Measurements from ENCODE around the gene RAC3. TPM values are rescaled to one million over a fixed set of nuclear protein-coding genes. Genes with fewer than 3 reads are reported as not detected.

RAC3 gene
- total RNA-seq, 4 donors from 2014 or later = 2.4 to 14.7 (median 5.4) TPM

DNA sequence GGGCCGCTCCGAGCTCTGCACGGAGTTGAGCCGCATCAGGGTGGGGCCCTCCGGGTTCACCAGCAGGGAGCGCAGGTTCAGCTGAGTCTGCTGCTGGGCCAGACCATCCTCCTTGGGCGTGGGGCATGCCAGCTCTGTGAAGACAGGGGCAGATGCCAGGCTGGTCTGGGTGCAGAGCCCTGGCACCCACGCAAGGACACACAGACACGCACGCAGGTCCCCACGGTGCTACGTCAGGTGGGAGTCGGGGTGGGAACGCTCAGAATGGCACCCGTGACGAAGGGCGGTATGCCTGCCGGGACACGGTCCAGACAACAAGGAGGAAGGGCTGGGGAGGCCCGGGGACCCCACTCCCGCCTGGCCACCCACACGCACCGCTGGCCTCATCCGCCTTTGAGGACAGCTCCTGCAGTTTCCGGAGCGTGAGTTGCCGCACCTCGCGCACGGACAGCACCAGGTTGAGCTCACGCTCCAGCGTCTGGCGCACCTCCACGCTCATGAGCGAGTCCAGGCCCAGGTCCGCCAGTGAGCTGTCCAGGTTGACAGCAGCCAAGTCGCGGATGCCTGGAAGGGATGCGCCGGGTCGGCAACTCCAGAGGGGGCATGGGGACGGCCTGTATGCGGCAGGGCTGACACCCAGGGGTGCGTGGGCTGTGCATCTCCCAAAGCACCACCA, 49.4 kb downstream of the RAC3 start:
- no peak for DNase-seq (ENCODE audit: low spot score in 2 of 2)
- no peaks in the 10 kb centered on the region for H3K27me3 ChIP-seq
- H3K36me3 ChIP-seq = peaks cover 7 to 77% (median 34%) of the 10 kb centered on the region in 3 donors
- H3K9me3 ChIP-seq = no peaks in the 10 kb centered on the region
- TF ChIP-seq EP300 (IDR thresholded peaks at IDR 0.05) = no peak
- TF ChIP-seq, protein P1, sequence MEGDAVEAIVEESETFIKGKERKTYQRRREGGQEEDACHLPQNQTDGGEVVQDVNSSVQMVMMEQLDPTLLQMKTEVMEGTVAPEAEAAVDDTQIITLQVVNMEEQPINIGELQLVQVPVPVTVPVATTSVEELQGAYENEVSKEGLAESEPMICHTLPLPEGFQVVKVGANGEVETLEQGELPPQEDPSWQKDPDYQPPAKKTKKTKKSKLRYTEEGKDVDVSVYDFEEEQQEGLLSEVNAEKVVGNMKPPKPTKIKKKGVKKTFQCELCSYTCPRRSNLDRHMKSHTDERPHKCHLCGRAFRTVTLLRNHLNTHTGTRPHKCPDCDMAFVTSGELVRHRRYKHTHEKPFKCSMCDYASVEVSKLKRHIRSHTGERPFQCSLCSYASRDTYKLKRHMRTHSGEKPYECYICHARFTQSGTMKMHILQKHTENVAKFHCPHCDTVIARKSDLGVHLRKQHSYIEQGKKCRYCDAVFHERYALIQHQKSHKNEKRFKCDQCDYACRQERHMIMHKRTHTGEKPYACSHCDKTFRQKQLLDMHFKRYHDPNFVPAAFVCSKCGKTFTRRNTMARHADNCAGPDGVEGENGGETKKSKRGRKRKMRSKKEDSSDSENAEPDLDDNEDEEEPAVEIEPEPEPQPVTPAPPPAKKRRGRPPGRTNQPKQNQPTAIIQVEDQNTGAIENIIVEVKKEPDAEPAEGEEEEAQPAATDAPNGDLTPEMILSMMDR (IDR thresholded peaks at IDR 0.05) = no peak
- TF ChIP-seq POLR2A (IDR thresholded peaks at IDR 0.05) = no peak
- H3K27ac ChIP-seq = no peak overlapping the region
- H3K4me1 ChIP-seq = peaks cover 0 to 22% (median 5%) of the 10 kb centered on the region in 4 donors
- H3K4me3 ChIP-seq = no peak overlapping the region
- WGBS, 2 donors = 89% methylated on average over 28 to 44 of the region's 44 CpGs

GRCh38 chr17:82081546-82081945, 50.1 kb downstream of the RAC3 start:
- WGBS, 2 donors = 95 to 98% methylated on average over 7 to 9 of the region's 20 CpGs
- Histone ChIP-seq H3K27me3 (no peaks in the 10 kb centered on the region), H3K27ac (no peak overlapping the region), H3K4me3 (no peak overlapping the region), H3K9me3 (no peaks in the 10 kb centered on the region), H3K4me1 (peaks cover 0 to 22% (median 5%) of the 10 kb centered on the region in 4 donors), H3K36me3 (peaks cover 7 to 83% (median 34%) of the 10 kb centered on the region in 3 donors)
- no peak for DNase-seq (ENCODE audit: low spot score in 2 of 2)
- TF ChIP-seq POLR2A (IDR thresholded peaks at IDR 0.05) (no peak), EP300 (IDR thresholded peaks at IDR 0.05) (no peak)
- TF ChIP-seq, protein P1 (IDR thresholded peaks at IDR 0.05) = no peak

DNA sequence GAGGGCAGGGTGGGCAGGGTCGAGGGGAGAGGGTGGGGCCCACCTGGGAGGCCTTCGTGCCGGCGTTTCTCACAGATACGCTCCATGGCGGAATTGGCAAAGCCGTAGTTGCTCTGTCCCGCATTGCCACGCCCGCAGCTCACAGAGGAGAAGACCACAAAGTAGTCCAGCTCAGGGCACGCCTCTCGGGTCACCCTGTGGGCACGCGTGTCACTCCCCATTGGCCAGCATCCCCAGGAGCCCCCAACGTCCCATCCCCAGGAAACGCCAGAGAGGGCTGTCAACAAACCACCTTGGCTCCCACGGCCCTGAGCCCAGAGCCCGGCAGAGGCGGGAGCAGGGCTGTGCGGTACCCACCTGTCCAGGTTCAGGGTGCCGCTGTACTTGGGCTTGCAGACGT, 50.5 kb downstream of the RAC3 start:
- no peak for TF ChIP-seq POLR2A (IDR thresholded peaks at IDR 0.05)
- TF ChIP-seq, protein P1 (IDR thresholded peaks at IDR 0.05) = no peak
- TF ChIP-seq EP300 (IDR thresholded peaks at IDR 0.05) = no peak
- H3K27me3 ChIP-seq = no peaks in the 10 kb centered on the region
- H3K4me1 ChIP-seq = peaks cover 0 to 21% (median 5%) of the 10 kb centered on the region in 4 donors
- no peak for DNase-seq (ENCODE audit: low spot score in 2 of 2)
- peaks cover 7 to 87% (median 38%) of the 10 kb centered on the region in 3 donors for H3K36me3 ChIP-seq
- no peaks in the 10 kb centered on the region for H3K9me3 ChIP-seq
- WGBS, 2 donors = 84 to 93% methylated on average over 14 to 17 of the region's 22 CpGs
- no peak overlapping the region for H3K4me3 ChIP-seq
- no peak overlapping the region for H3K27ac ChIP-seq

- no peaks in the 10 kb centered on the region for H3K27me3 ChIP-seq
- TF ChIP-seq POLR2A (IDR thresholded peaks at IDR 0.05) = no peak
- TF ChIP-seq EP300 (IDR thresholded peaks at IDR 0.05) = no peak
- TF ChIP-seq, protein P1 (IDR thresholded peaks at IDR 0.05) = no peak
- WGBS, 2 donors = 86 to 89% methylated on average over 14 to 17 of the region's 19 CpGs
- peaks cover 7 to 92% (median 41%) of the 10 kb centered on the region in 3 donors for H3K36me3 ChIP-seq
- no peak for DNase-seq (ENCODE audit: low spot score in 2 of 2)
- no peak overlapping the region for H3K27ac ChIP-seq
- H3K4me1 ChIP-seq = peaks cover 0 to 16% (median 5%) of the 10 kb centered on the region in 4 donors
- H3K9me3 ChIP-seq = no peaks in the 10 kb centered on the region
- no peak overlapping the region for H3K4me3 ChIP-seq
Measured at GRCh38 chr17:82082456-82082855, 51.0 kb downstream of the RAC3 start.

- WGBS, 2 donors = 91 to 93% methylated on average over 17 to 20 of the region's 24 CpGs
- Histone ChIP-seq H3K27me3 (no peaks in the 10 kb centered on the region), H3K36me3 (peaks cover 7 to 98% (median 45%) of the 10 kb centered on the region in 3 donors), H3K9me3 (no peaks in the 10 kb centered on the region), H3K4me1 (peaks cover 0 to 11% (median 3%) of the 10 kb centered on the region in 4 donors), H3K27ac (no peak overlapping the region), H3K4me3 (no peak overlapping the region)
- TF ChIP-seq EP300 (IDR thresholded peaks at IDR 0.05) (no peak), POLR2A (IDR thresholded peaks at IDR 0.05) (no peak)
- no peak for DNase-seq (ENCODE audit: low spot score in 2 of 2)
Measured at GRCh38 chr17:82083009-82083408, 51.5 kb downstream of the RAC3 start.

Other genes with a start within 250 kb of the RAC3 start
- gene GCGR, start 227.5 kb upstream of the RAC3 start, total RNA-seq = 10 to 100 TPM in 2 of 4 donors, 1 to 10 TPM in 2; 1.8 to 14.7 (median 8.1) TPM
- 100 to 1,000 TPM in 1 of 4 donors, 10 to 100 TPM in 3; 78.7 to 105 (median 92.5) TPM for gene MCRIP1, start 198.4 kb upstream of the RAC3 start, total RNA-seq
- 1 to 10 TPM in 1 of 4 donors, not detected in 3; 2.6 TPM for gene PPP1R27, start 196.6 kb upstream of the RAC3 start, total RNA-seq
- 100 to 1,000 TPM; 385 to 594 (median 472) TPM for gene P4HB, start 171.1 kb upstream of the RAC3 start, total RNA-seq
- gene ARHGDIA, start 160.3 kb upstream of the RAC3 start, total RNA-seq = 100 to 1,000 TPM; 190 to 484 (median 237) TPM
- 10 to 100 TPM; 44.5 to 67.2 (median 63.5) TPM for gene ALYREF, start 140.1 kb upstream of the RAC3 start, total RNA-seq
- gene ANAPC11, start 140.0 kb upstream of the RAC3 start, total RNA-seq = 100 to 1,000 TPM in 3 of 4 donors, 10 to 100 TPM in 1; 95.4 to 116 (median 106) TPM
- gene NPB, start 129.4 kb upstream of the RAC3 start, total RNA-seq = 1 to 10 TPM in 3 of 4 donors, not detected in 1; 4.2 to 8.7 (median 5.4) TPM
- 10 to 100 TPM; 36.0 to 64.9 (median 46.6) TPM for gene PCYT2, start 120.3 kb upstream of the RAC3 start, total RNA-seq
- 10 to 100 TPM; 22.3 to 42.2 (median 30.7) TPM for gene SIRT7, start 113.5 kb upstream of the RAC3 start, total RNA-seq
- 10 to 100 TPM; 17.9 to 25.5 (median 22.5) TPM for gene MAFG, start 103.9 kb upstream of the RAC3 start, total RNA-seq
- 1 to 10 TPM; 6.3 to 9.9 (median 6.9) TPM for gene PYCR1, start 94.4 kb upstream of the RAC3 start, total RNA-seq
- not detected for gene MYADML2, start 84.4 kb upstream of the RAC3 start, total RNA-seq
- not detected for gene NOTUM, start 70.5 kb upstream of the RAC3 start, total RNA-seq
- gene ASPSCR1, start 54.0 kb upstream of the RAC3 start, total RNA-seq = 10 to 100 TPM; 32.9 to 82.8 (median 55.6) TPM
- gene CENPX, start 8.8 kb upstream of the RAC3 start, total RNA-seq = 100 to 1,000 TPM in 1 of 4 donors, 10 to 100 TPM in 3; 69.9 to 143 (median 78.0) TPM
- 10 to 100 TPM; 13.1 to 25.8 (median 15.3) TPM for gene LRRC45, start 8.4 kb upstream of the RAC3 start, total RNA-seq
- gene DCXR, start 6.0 kb downstream of the RAC3 start, total RNA-seq = 100 to 1,000 TPM; 236 to 347 (median 269) TPM
- gene RFNG, start 20.1 kb downstream of the RAC3 start, total RNA-seq = 10 to 100 TPM; 43.5 to 70.2 (median 64.4) TPM
- gene GPS1, start 20.2 kb downstream of the RAC3 start, total RNA-seq = 100 to 1,000 TPM in 2 of 4 donors, 10 to 100 TPM in 2; 74.9 to 134 (median 92.9) TPM
- gene DUS1L, start 34.1 kb downstream of the RAC3 start, total RNA-seq = 100 to 1,000 TPM in 2 of 4 donors, 10 to 100 TPM in 2; 85.2 to 179 (median 106) TPM
- 100 to 1,000 TPM; 129 to 319 (median 160) TPM for gene FASN, start 66.6 kb downstream of the RAC3 start, total RNA-seq
- 10 to 100 TPM; 33.5 to 91.2 (median 47.9) TPM for gene CCDC57, start 181.2 kb downstream of the RAC3 start, total RNA-seq
- gene SLC16A3, start 197.4 kb downstream of the RAC3 start, total RNA-seq = 10 to 100 TPM; 10.5 to 36.0 (median 21.4) TPM
- gene CSNK1D, start 242.0 kb downstream of the RAC3 start, total RNA-seq = 100 to 1,000 TPM in 3 of 4 donors, 10 to 100 TPM in 1; 93.9 to 160 (median 124) TPM

Measured in tibial nerve (tissue), 4 donors.